Adipose tissue (tissue), 3 donors: ENCODE data around the gene COL16A1. TPM values are rescaled to one million over a fixed set of nuclear protein-coding genes. Genes with fewer than 3 reads are reported as not detected.

Experiments
- H3K27ac ChIP-seq: one replicate; pipeline ENCODE4 v1.5.1; 2013; ENCODE audit warnings: low read depth, low read length
- WGBS, 3 donors: extraction: QIAGEN DNeasy Blood & Tissue Kit; methylation state at CpG; one replicate each; pipeline ENCODE4 v1.1.7; 2013; 5-methylcytosine and 5-hydroxymethylcytosine counted together
- polyA plus RNA-seq, 3 donors: library from polyadenylated mRNA; stranded (reverse); fragments of 200-250 nt; gene quantifications; one replicate each; pipeline ENCODE4 v1.2.3, GENCODE V29; 2013
- donor health status: healthy with polysubstance abuse.
- donor health status: Bipolar disorder and iron deficiency.
- donor health status: healthy.

COL16A1 gene
- polyA plus RNA-seq = 10 to 100 TPM in 2 of 3 donors, 1 to 10 TPM in 1; 4.3 to 30.4 (median 19.0) TPM

DNA sequence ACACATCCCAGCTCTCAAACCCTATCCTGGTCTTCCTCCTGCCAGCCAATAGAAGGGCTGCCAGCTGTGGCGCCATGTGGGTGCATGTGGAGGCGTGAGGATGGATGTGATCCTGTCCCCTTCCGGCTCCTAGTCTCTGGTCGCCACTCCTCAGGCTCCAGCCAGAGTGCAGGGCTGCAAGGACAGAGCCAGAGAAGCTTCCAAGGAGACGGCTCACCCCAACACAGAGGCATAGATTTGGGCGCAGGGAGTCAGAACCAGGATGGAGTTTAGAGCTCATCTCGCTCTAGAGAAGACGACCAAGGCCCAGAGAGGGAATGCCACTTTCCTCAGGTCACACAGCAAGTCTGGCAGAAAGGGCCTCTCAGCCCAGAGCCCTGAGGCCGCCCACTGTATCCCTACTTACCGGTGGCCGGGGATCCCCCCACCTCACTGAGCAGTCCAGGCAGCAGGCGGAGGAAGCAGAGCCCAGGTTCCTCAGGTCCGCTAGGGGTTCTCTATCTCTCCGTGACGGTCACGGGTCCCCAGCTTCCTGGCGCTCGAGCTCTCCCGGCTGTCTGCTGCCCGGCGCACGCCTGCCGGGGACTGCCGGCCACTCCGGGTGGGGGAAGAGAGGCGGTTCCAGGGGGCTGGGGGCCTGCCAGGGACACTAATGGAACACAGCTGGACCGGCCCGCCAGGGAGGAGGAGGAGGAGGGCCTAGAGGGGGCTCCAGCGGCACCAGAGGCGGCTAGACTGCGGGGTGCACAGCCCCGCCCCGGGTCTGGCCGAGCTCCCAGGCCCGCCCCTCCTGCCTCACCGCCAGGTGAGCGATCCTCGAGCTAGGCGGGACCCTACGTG, at the start of gene COL16A1:
COL16A1 (minus strand) TSS at position 587 of the 840 bp plus-strand sequence. CDS start 1,824 bp downstream, outside the sequence.
- 13 to 29% (median 18%) methylated on average over 30 to 40 of the region's 40 CpGs for WGBS, 3 donors

DNA sequence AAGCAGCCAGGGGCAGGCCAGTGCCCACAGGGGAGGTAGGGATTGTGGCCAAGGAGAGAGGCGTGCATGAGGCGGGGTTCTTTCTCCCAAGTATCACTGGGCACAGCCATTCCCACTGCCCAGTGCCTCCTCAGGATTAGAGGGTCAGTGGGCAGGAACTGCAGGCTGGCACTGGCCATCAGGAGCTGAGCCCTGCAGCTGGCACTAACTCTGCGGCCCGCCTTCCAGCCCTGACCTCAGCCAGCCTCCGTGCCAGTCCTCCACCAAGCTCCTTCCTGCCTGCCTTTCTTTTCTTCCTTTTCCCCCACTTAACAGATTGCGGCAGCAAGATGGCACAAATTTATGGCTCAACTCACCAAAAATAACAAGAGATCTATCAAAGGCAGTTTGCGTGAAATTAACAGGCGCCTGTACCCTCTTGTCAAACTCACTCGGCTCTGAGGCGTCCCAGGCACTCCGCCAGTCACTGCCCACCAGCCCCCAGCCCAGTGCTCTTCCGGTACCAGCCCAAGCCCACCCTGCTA, 49.2 kb upstream of the COL16A1 start:
- H3K27ac ChIP-seq = no peak overlapping the region
- 71 to 90% (median 72%) methylated on average over 12 of the region's 12 CpGs for WGBS, 3 donors

More for the DNA sequence above, at the start of gene COL16A1:
- H3K27ac ChIP-seq = no peak within 1 kb of the TSS

DNA sequence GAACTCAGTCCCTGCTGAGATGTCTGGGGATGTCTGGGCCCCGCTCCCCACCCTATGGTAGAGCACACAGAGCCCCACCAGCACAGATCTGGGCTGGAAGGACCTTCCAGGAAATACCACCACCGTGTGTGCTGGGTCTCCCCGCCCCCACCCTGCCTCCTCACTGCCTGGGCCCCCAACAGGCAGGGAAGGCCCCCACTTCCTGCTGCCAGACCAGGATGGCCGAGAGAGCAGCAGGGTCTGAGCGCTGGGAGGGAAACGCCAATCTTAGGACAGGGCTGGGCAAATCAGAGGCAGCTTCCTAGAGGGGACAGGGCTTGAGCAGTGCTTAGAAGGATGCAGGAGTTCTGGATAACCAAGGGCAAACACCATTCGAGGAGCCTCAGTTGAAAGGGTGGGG, 48.4 kb upstream of the COL16A1 start:
- H3K27ac ChIP-seq = no peak overlapping the region
- WGBS, 3 donors = 48 to 67% (median 52%) methylated on average over 7 of the region's 7 CpGs

DNA sequence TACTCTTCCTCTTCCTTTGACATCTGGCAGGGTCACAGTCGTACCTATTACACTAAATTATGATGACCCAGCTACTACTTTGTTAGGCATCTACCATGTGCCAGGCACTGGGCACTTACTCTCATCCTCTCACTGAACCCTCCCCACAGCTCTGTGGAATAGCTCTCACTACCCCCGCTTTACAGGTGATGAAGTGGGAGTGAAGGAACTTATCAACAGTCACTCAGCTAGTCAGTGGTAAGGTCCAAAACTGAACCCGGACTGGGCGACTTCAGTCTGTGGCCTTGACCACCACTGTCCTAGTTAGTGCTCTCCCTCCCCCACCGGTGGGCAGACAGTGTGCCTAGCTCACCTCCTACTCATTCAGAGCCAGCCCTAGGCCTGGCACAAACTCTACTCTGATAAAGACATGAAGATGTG, 48.0 kb upstream of the COL16A1 start:
- no peak overlapping the region for H3K27ac ChIP-seq
- 72 to 77% (median 74%) methylated on average over 5 of the region's 5 CpGs for WGBS, 3 donors

DNA sequence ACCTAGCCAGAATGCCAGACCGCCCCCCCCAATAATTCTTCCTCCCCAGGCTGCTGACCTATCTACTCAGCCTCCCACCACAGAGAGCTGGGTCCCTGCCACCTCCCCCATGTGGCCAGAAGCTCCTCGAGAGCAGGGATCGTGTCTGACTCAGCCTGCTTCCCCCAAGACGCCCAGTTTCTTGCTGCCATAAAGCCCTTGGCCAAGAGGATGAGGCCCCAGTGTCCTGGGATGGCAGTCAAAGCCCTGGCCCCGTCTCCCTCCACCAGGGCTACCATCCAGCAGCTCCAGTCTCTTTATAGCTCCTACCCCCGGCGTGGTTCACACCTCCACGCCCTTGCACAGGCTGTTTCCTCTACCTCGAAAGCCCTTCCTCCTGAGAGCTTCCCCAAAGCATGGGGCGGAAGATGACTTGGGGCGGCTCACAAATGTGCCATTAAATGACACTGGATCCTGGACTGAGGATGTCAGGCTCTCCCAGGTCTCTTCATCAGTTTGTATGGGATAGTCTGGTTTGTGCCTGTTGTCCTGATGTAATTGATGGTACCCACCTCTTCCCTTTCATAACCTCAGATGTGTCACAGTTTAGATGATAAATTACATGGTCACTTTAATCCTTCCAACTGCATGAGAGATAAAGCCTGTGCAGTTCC, 47.2 kb upstream of the COL16A1 start:
- 28 to 74% (median 30%) methylated on average over 11 of the region's 11 CpGs for WGBS, 3 donors

DNA sequence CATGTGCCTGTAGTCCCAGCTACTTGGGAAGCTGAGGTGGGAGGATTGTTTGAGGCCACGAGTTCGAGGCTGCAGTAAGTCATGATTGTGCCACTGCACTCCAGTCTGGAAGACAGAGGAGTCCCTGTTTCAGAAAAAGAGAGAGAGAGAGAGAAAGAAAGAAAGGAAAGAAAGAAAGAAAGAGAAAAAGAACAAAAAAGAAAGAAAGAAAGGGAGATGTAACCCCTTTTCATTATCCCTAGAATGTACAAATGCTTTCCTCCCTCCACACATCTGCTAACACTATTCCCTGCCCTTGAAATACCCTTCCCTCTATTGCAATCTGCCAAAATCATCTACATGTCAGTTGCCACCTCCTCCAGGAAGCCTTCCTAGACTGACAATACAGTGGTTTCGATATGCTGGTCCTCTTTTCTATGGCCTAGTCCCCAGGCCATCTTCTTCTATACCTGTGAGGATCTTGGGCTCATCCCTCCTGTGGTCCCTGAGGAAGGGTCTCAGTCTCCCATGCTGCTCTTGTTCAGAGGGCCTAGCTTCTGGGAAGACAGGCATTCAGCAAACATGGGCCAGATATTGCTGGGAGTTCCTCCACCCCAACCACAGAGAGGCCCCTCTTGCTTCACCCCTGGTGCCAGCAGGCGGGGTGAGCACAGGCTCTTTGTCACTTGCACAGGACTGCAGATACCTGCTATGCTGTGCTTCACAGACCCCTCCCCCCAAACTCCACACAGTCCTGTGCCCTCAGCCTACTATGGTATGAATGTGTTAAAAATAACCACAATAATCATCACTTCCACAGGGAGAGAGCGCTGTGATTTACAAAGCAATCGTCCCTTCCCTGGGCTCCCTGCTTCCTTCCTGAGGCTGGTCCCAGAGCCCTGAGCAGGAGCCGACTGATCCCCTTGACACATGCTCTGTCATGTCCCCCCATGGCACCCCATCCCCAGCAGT, 46.2 kb upstream of the COL16A1 start:
- 63 to 86% (median 67%) methylated on average over 7 of the region's 7 CpGs for WGBS, 3 donors
- H3K27ac ChIP-seq = no peak overlapping the region

More for the DNA sequence above, 47.2 kb upstream of the COL16A1 start:
- H3K27ac ChIP-seq = no peak overlapping the region

DNA sequence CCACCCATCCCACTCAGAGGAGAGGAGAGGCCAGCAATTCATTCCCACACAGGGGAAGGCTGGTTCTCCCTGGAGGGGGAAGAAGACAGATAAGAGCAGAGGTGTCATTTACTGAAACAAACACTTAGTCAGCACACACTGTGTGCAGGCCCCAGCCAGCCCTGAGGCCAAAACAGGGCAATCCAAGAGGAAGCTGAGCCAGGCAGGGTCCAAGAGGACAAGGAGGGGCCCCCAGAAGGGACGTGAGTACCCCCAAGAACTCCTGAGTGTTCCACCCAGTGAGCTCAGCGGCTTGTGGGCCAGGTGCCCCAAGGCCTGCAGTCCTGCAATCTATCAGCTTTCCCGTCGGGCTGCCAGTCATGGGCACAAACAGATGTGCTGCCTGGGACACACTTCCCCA, 44.5 kb upstream of the COL16A1 start:
- 65 to 90% (median 86%) methylated on average over 4 of the region's 4 CpGs for WGBS, 3 donors
- H3K27ac ChIP-seq = no peak overlapping the region

DNA sequence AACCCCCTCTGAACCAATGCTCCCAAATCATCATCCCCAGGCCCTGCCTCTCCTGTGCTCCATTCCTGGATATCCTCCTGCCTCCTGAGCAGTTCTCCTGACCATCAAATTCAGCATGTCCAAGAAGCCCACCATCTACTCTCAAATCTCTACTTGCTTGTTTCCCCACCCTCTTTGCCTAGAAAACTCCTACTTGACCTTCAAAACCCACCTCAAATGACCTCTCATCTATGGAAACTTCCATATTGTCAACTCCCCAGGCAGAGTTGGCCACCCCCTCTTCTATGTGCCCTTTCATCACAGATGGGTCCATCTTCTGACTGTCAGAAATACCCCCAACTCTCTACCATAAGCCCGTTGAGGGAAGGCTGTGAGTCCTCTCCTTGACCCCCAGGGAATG, 43.5 kb upstream of the COL16A1 start:
- 88 to 95% (median 95%) methylated on average over 1 of the region's 1 CpG for WGBS, 3 donors

DNA sequence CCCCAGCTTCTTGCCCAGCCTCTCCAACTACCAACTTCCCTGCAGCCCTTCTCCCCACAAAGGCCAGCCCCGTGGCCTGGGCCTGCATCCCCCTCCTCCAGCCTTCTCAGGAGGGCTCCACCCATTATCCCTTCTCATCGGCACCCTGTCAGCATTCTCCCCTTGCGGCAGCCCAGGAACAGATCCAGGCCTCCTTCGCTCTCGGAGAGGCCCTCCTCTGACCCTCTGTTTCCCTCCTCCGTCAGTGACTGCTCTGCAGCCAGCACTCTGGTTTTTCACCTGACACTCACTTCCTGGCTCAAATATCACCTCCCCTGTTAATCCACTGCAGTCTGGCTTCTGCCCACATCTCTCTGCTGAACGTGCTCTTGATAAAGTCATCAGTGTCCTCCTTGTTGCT, 42.9 kb upstream of the COL16A1 start:
- no peak overlapping the region for H3K27ac ChIP-seq
- 47 to 72% (median 50%) methylated on average over 7 of the region's 7 CpGs for WGBS, 3 donors

More for the DNA sequence above, 43.5 kb upstream of the COL16A1 start:
- no peak overlapping the region for H3K27ac ChIP-seq

DNA sequence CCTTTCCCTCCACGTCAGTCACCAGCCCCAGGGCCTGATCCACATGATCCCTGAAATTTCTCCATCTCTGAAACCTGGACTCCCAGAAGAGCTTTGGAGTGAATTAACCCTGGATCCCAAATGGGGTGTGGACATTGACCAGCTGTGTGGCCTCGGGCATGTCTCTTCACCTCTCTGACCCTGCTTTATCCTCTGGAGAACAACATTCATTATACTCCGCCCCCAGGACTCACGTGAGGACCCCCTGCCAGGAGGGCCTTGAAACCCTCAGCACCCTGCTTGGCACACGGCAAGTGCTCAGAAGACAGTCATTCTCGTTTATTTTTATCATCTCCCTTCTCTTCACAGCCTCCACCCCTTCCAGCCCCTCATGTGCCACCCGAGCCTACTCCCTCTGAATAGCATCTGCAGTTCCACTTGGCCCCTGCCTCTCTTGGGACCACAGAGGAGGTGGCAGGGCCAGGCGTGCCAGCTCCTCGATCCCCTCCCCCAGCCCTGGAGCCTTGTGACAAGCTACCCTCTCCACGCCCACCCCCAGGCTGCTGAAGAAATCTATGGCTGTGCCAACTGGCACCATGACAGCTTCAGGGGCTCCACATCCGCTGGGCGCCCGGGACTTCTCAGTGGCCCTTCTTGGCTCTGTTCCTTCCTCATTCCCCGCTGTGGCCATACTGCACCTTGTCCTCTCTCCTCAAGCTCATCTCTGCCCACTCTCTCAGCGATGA, 42.3 kb upstream of the COL16A1 start:
- WGBS, 3 donors = 51 to 67% (median 53%) methylated on average over 15 of the region's 15 CpGs
- no peak overlapping the region for H3K27ac ChIP-seq

DNA sequence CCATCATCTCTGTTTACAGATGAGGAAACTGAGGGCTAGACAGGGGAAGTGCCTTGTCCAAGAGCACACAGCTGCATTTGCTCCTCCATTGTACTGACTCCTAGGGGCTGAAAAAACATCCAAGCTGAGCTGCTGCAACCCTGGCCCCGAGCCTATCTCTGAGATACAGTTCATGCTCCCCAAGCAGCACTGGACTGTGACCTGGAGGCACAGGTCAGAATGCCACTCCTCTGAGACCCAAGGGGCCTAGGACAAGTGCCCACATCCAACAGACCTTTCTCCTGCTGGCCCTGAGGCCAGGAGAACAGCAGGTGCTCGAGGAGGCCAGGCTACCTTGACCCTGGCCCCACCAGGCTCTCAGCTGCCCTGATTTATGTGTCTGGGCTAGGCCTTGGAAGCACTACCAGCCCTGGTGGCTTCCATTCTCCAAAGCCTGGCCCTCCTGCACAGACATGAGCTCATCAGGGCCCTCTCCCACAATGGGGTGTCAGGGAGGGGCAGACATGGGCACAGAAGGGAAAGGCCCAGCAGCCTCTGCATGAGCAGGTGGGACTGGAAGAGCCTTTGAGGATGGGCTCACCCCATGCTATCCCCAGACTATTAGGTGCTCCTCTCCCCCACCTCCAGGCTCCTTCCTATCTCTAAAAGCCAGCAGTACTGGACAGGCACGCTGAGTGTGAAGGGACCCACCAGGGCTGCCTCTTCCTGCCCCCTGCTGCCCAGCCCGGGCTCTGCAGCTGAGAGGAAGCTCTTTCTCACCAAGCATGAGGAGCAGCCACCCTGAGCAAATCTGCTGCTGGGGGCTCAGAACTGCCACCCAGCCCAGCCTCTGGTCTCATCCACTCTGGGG, 41.5 kb upstream of the COL16A1 start:
- 44 to 51% (median 47%) methylated on average over 4 of the region's 4 CpGs for WGBS, 3 donors
- no peak overlapping the region for H3K27ac ChIP-seq

DNA sequence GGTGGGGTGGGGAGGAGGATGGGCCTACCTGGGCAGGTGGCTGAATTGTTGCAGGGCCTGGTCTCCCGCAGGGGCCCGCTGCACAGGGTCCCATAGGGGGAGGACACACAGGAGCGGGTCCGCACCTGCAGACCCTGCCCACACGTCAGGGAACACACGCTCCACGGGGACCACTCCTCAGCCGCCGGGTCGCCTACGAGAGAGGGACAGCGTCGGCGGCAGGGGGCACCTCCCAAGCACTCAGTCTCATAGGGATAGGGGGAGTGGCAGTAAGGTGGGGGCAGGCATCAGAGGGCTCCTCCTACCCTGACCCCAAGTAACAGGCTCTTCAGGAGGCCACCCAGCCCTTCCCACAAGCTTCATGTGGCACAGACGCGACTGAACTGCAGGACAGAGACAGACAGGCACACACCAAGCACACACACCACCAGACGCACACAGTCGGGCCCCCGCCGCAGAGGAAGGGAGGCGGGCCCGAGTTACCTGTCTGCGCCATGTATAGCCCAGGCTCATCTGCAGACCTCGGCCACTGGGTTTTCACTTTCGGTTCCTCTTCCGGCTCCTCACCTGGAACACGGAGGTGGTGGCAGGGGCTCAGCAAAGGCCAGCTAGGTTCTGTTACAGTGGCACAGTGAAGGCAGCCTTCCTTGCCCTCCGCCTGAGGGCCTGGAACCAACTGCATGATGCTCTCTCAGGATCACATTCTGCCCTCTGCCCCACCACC, 40.5 kb upstream of the COL16A1 start:
- 88 to 93% (median 88%) methylated on average over 22 to 28 of the region's 28 CpGs for WGBS, 3 donors
- no peak overlapping the region for H3K27ac ChIP-seq

DNA sequence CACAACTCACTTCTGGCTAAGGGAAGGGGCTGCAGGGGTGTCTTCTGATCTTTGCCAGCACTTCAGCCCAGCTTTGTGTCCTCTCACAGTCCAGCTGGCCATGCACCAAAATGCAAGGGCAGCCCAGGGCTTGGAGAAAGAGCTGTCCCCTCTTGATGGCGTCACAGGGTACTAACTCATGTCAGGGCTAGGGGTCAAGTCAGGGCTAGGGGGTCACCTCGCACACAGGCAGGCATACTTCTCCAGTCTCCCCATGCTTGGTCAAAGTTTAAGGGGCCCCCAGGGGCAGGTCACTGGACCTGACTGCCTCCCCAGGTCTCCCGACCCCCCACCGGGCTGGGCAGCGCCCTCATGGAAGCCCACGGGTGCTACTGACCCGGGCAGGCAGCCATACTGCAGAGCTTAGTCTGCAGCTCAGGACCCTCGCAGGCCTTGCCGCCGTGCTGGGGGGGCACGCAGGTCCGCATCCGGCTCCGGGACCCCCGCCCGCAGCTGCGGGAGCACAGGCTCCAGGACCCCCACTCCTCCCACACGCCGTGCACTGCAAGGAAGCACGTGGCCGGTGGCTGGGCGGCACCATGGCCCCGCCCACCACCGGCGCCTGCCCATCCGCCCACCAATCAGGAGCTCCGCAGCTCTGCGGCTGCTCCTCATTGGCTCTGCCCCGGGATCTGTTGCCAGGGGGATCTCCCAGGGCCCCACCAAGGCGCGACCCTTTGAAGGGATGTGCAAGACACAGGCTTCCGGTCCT, 38.8 kb upstream of the COL16A1 start:
- no peak overlapping the region for H3K27ac ChIP-seq
- 81 to 89% (median 86%) methylated on average over 25 to 32 of the region's 32 CpGs for WGBS, 3 donors

DNA sequence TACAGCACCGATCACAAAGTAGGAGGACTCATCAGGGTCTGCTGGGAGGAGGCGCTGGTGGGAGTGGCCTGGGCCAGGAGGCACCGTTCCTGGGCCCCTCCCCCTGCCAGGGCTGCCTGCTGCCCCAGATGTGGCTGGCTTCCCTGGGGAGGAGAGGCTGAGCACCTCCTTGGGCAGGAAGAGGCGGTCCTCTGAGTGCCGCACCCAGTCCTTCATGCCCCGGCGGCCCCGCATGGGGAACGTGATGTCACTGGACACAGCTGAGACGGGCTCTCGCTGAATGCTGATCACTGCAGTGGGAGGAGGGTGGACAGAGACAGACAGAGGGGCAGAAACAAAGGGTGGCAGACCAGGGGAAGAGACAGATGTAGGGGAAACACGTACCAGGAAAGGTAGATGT, 35.5 kb upstream of the COL16A1 start:
- 35 to 42% (median 41%) methylated on average over 12 of the region's 12 CpGs for WGBS, 3 donors
- no peak overlapping the region for H3K27ac ChIP-seq

DNA sequence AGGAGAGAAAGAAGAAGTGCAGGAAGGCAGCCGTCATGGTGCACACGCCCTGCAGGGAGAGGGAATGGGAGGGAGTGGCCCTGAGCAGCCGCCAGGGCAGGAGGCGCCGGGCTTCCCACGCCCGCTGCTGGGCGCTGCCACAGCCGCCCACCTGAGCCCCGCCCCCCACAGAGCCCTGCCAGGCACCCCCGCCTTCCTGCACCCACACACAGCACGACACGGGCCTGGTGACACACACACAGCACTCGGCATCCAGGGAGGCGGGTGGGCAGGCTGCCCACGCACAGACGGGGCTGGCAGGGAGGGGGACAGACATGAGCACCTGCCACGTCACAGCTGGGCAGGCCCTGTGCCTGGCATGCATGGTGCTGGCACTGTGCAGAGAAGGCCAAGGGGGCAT, 32.9 kb upstream of the COL16A1 start:
- no peak overlapping the region for H3K27ac ChIP-seq
- 68 to 69% (median 68%) methylated on average over 15 to 18 of the region's 18 CpGs for WGBS, 3 donors

DNA sequence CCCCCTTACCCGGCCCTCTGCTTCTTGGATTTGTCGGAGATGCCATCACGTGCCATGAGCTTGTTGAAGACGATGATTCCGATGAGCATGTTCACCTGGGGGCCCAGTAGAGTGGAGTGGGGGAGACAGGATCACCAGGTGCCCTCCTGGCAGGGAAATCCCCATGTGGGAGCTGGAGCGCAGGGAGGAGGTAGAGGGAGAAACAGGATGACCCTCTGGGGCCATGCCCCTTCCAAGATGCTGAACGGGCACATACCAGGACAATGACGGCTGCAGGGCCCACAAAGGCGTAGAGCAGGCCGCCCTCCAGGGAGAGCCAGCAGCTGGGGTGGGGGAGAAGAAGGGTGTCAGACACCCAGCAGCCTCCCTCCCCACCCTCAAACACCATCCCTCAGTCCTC, 31.8 kb upstream of the COL16A1 start:
- WGBS, 3 donors = 86 to 90% (median 89%) methylated on average over 10 of the region's 10 CpGs
- no peak overlapping the region for H3K27ac ChIP-seq
